Urinary bladder (tissue), 4 donors: ENCODE measurements around the gene MMD2. TPM values are rescaled to one million over a fixed set of nuclear protein-coding genes. Genes with fewer than 3 reads are reported as not detected.
"Not testable (repeated sequence)": the region's sequence is repeated elsewhere in the genome, so short reads cannot be mapped to it uniquely, and the experiment has no call there.

Experiments
- DNase-seq: peaks from one replicate; pipeline ENCODE4 v3.0.0-alpha.2; 2015; ENCODE audit errors: extremely low spot score
- H3K27ac ChIP-seq: one replicate; pipeline ENCODE4 v1.5.1; 2013; ENCODE audit warnings: low read depth, mild to moderate bottlenecking, moderate library complexity
- H3K36me3 ChIP-seq: one replicate; pipeline ENCODE4 v1.6.1; 2013; ENCODE audit warnings: mild to moderate bottlenecking, moderate library complexity; ENCODE audit not compliant: insufficient read depth
- H3K4me1 ChIP-seq: one replicate; pipeline ENCODE4 v1.6.1; 2013; ENCODE audit warnings: mild to moderate bottlenecking, moderate library complexity; ENCODE audit not compliant: insufficient read depth
- H3K4me3 ChIP-seq: one replicate; pipeline ENCODE4 v1.5.1; 2013; ENCODE audit warnings: low read depth, low read length
- WGBS: extraction: QIAGEN DNeasy Blood & Tissue Kit; methylation state at CpG from one replicate; pipeline ENCODE4 v1.1.7; 2013; 5-methylcytosine and 5-hydroxymethylcytosine counted together
- polyA plus RNA-seq: library from polyadenylated mRNA; stranded (reverse); fragments of 200-250 nt; gene quantifications from one replicate; pipeline ENCODE4 v1.2.3, GENCODE V29; 2013
- total RNA-seq: library from RNA; depleted of rRNA; stranded (reverse); fragments of >200 nt; gene quantifications from one replicate; pipeline ENCODE4 v1.2.3, GENCODE V29; 2014
- donor health status: healthy with polysubstance abuse.
- donor health status: healthy.

MMD2 gene
- total RNA-seq (0.11 TPM), polyA plus RNA-seq (not detected)

GRCh38 chr7:4958477-4959301, at the start of gene MMD2:
Gene MMD2, minus strand, starts transcription at chr7:4959187. Its CDS starts 170 bp downstream, at chr7:4959017.
- H3K4me3 ChIP-seq: peak within 1 kb of the TSS; percentile 51
- WGBS: 3% methylated on average over 86 of the region's 87 CpGs
- no peak for DNase-seq
- H3K4me1 ChIP-seq: no peaks in the 10 kb centered on the region
- H3K27ac ChIP-seq: no peak within 1 kb of the TSS
- no peaks in the 10 kb centered on the region for H3K36me3 ChIP-seq

- DNase-seq: no peak
- Histone ChIP-seq H3K36me3 (no peaks in the 10 kb centered on the region), H3K27ac (no peak overlapping the region), H3K4me3 (no peak overlapping the region), H3K4me1 (no peaks in the 10 kb centered on the region)
- 92% methylated on average over 1 of the region's 1 CpG for WGBS
Observed at GRCh38 chr7:5005066-5005465, 46.1 kb upstream of the MMD2 start.

GRCh38 chr7:5001911-5002310, 42.9 kb upstream of the MMD2 start:
- no peaks in the 10 kb centered on the region for H3K36me3 ChIP-seq
- H3K4me3 ChIP-seq: no peak overlapping the region
- no peaks in the 10 kb centered on the region for H3K4me1 ChIP-seq
- no peak for DNase-seq
- WGBS: 93% methylated on average over 5 of the region's 5 CpGs
- H3K27ac ChIP-seq: no peak overlapping the region

GRCh38 chr7:5001003-5001402, 42.0 kb upstream of the MMD2 start:
- Histone ChIP-seq H3K4me3 (no peak overlapping the region), H3K4me1 (no peaks in the 10 kb centered on the region), H3K27ac (no peak overlapping the region), H3K36me3 (peaks cover 1% of the 10 kb centered on the region)
- DNase-seq: no peak
- 90% methylated on average over 4 of the region's 4 CpGs for WGBS

GRCh38 chr7:4999369-4999950, 40.5 kb upstream of the MMD2 start:
- Histone ChIP-seq H3K4me3 (no peak overlapping the region), H3K36me3 (peaks cover 1% of the 10 kb centered on the region)

GRCh38 chr7:4998910-4999309, 39.9 kb upstream of the MMD2 start:
- DNase-seq: no peak
- 92% methylated on average over 7 of the region's 7 CpGs for WGBS
- H3K4me1 ChIP-seq: no peaks in the 10 kb centered on the region
- no peak overlapping the region for H3K4me3 ChIP-seq
- peaks cover 1% of the 10 kb centered on the region for H3K36me3 ChIP-seq
- H3K27ac ChIP-seq: no peak overlapping the region

More at GRCh38 chr7:4999369-4999950, 40.5 kb upstream of the MMD2 start:
- WGBS: 95% methylated on average over 5 of the region's 5 CpGs
- H3K27ac ChIP-seq: no peak overlapping the region
- DNase-seq: no peak
- H3K4me1 ChIP-seq: no peaks in the 10 kb centered on the region

- DNase-seq: no peak
- no peaks in the 10 kb centered on the region for H3K4me1 ChIP-seq
- H3K4me3 ChIP-seq: no peak overlapping the region
- WGBS: 78% methylated on average over 3 of the region's 3 CpGs
- H3K36me3 ChIP-seq: peaks cover 1% of the 10 kb centered on the region
- no peak overlapping the region for H3K27ac ChIP-seq
Observed at GRCh38 chr7:4998244-4998643, 39.3 kb upstream of the MMD2 start.

GRCh38 chr7:4996696-4997222, 37.8 kb upstream of the MMD2 start:
- no peak overlapping the region for H3K27ac ChIP-seq
- 89% methylated on average over 7 of the region's 7 CpGs for WGBS
- peaks cover 1% of the 10 kb centered on the region for H3K36me3 ChIP-seq

GRCh38 chr7:4995429-4995969, 36.5 kb upstream of the MMD2 start:
- peaks cover 1% of the 10 kb centered on the region for H3K36me3 ChIP-seq
- no peak overlapping the region for H3K4me3 ChIP-seq
- 90% methylated on average over 10 of the region's 10 CpGs for WGBS
- H3K27ac ChIP-seq: no peak overlapping the region
- H3K4me1 ChIP-seq: no peaks in the 10 kb centered on the region
- DNase-seq: no peak

More at GRCh38 chr7:4996696-4997222, 37.8 kb upstream of the MMD2 start:
- no peaks in the 10 kb centered on the region for H3K4me1 ChIP-seq
- DNase-seq: no peak
- H3K4me3 ChIP-seq: no peak overlapping the region

- 91% methylated on average over 8 of the region's 8 CpGs for WGBS
- Histone ChIP-seq H3K36me3 (peaks cover 1% of the 10 kb centered on the region), H3K27ac (no peak overlapping the region), H3K4me1 (no peaks in the 10 kb centered on the region), H3K4me3 (no peak overlapping the region)
- DNase-seq: no peak
Observed at GRCh38 chr7:4993471-4993870, 34.5 kb upstream of the MMD2 start.

GRCh38 chr7:4982741-4983140, 23.8 kb upstream of the MMD2 start:
- not testable (repeated sequence) for H3K27ac ChIP-seq, H3K36me3 ChIP-seq, DNase-seq, H3K4me3 ChIP-seq, H3K4me1 ChIP-seq
- WGBS: 22% methylated on average over 2 of the region's 2 CpGs

- DNase-seq, H3K36me3 ChIP-seq, H3K4me1 ChIP-seq, H3K27ac ChIP-seq, H3K4me3 ChIP-seq: not testable (repeated sequence)
- WGBS: 96% methylated on average over 17 of the region's 17 CpGs
Observed at GRCh38 chr7:4981295-4981890, 22.4 kb upstream of the MMD2 start.

GRCh38 chr7:4975626-4976025, 16.6 kb upstream of the MMD2 start:
- WGBS: 94% methylated on average over 13 of the region's 13 CpGs
- DNase-seq, H3K4me3 ChIP-seq, H3K4me1 ChIP-seq, H3K27ac ChIP-seq, H3K36me3 ChIP-seq: not testable (repeated sequence)
